Left renal pelvis (tissue), 4 donors: ENCODE results near the gene ABL1. TPM values are rescaled to one million over a fixed set of nuclear protein-coding genes. Genes with fewer than 3 reads are reported as not detected.

ENCODE experiments used
- DNase-seq, 4 donors: peaks; one replicate each; pipeline ENCODE4 v3.0.0-alpha.2; 2013; ENCODE audit warnings: low read depth in 4 of 4, low spot score in 3 of 4
- polyA plus RNA-seq, 4 donors: library from polyadenylated mRNA; unstranded; fragments of 120-200 nt; gene quantifications; one replicate each; pipeline ENCODE4 v1.2.1, GENCODE V29; 2013; ENCODE audit not compliant: insufficient read length in 4 of 4

The ABL1 gene
- polyA plus RNA-seq, 4 donors: 75.7 to 80.6 (median 79.0) TPM

GRCh38 chr9:130913599-130914416 is 78.8 kb downstream of the ABL1 start:
- DNase-seq: no peak

- DNase-seq: no peak
These were observed 79.5 kb downstream of the ABL1 start for GRCh38 chr9:130914417-130915095.

GRCh38 chr9:130915096-130915447 is 80.0 kb downstream of the ABL1 start:
- DNase-seq: no peak

- DNase-seq: no peak
These were observed 82.3 kb downstream of the ABL1 start for GRCh38 chr9:130917168-130917960.

GRCh38 chr9:130918101-130918825 is 83.2 kb downstream of the ABL1 start:
- no peak for DNase-seq

- no peak for DNase-seq
These were observed 83.9 kb downstream of the ABL1 start for GRCh38 chr9:130918826-130919558.

GRCh38 chr9:130919559-130920145 is 84.6 kb downstream of the ABL1 start:
- DNase-seq: no peak

GRCh38 chr9:130920233-130920632 is 85.2 kb downstream of the ABL1 start:
- DNase-seq: no peak

- DNase-seq: no peak
These were observed 85.8 kb downstream of the ABL1 start for GRCh38 chr9:130920762-130921299.

GRCh38 chr9:130921300-130921988 is 86.4 kb downstream of the ABL1 start:
- no peak for DNase-seq

- DNase-seq: no peak
These were observed 87.2 kb downstream of the ABL1 start for GRCh38 chr9:130921989-130922892.

GRCh38 chr9:130922893-130923610 is 88.0 kb downstream of the ABL1 start:
- DNase-seq: no peak

- no peak for DNase-seq
These were observed 88.8 kb downstream of the ABL1 start for GRCh38 chr9:130923611-130924447.

GRCh38 chr9:130924448-130924788 is 89.4 kb downstream of the ABL1 start:
- DNase-seq: no peak

- no peak for DNase-seq
These were observed 90.1 kb downstream of the ABL1 start for GRCh38 chr9:130925050-130925678.

- DNase-seq: no peak
These were observed 92.3 kb downstream of the ABL1 start for GRCh38 chr9:130927338-130927737.
